NCI-H1694 treated with DMSO at 0.1 percent for 48 hours (cell line): ENCODE data around the gene UBL4A.
"Not testable (repeated sequence)": the region's sequence is repeated elsewhere in the genome, so short reads cannot be mapped to it uniquely, and the experiment has no call there.

Source experiments
- DNase-seq: peaks from one replicate; lab custom pipeline; 2025; lab: John Stamatoyannopoulos, UW

UBL4A gene

GRCh38 chrX:154507673-154508383, 21.4 kb upstream of the UBL4A start:
- no peak for DNase-seq

GRCh38 chrX:154506483-154507332, 20.3 kb upstream of the UBL4A start:
- no peak for DNase-seq

GRCh38 chrX:154505734-154506133, 19.3 kb upstream of the UBL4A start:
- DNase-seq: no peak

GRCh38 chrX:154502989-154503388, 16.6 kb upstream of the UBL4A start:
- no peak for DNase-seq

GRCh38 chrX:154502098-154502497, 15.7 kb upstream of the UBL4A start:
- DNase-seq: no peak

- not testable (repeated sequence) for DNase-seq
These were observed 15.0 kb upstream of the UBL4A start for GRCh38 chrX:154501423-154501822.

GRCh38 chrX:154496591-154497137, 10.2 kb upstream of the UBL4A start:
- not testable (repeated sequence) for DNase-seq

- DNase-seq: no peak
These were observed 9.1 kb upstream of the UBL4A start for GRCh38 chrX:154495472-154495922.

GRCh38 chrX:154494715-154495114, 8.3 kb upstream of the UBL4A start:
- no peak for DNase-seq

GRCh38 chrX:154490414-154491083, 4.1 kb upstream of the UBL4A start, which contains the start of gene SLC10A3:
SLC10A3 (minus strand) TSS chrX:154490629; CDS start chrX:154488940, 1,689 bp downstream.
- DNase-seq: peak; percentile 88

GRCh38 chrX:154490021-154490413, 3.6 kb upstream of the UBL4A start:
- DNase-seq: no peak

- no peak for DNase-seq
These were observed 2.8 kb upstream of the UBL4A start for GRCh38 chrX:154489182-154489581.

- no peak for DNase-seq
These were observed 2.1 kb upstream of the UBL4A start for GRCh38 chrX:154488336-154489075.

- DNase-seq: no peak
These were observed 1.3 kb upstream of the UBL4A start for GRCh38 chrX:154487518-154488290.

- no peak for DNase-seq
These were observed 391 bp downstream of the UBL4A start for GRCh38 chrX:154486052-154486395.

GRCh38 chrX:154485150-154486051, 1.0 kb downstream of the UBL4A start:
- no peak for DNase-seq

GRCh38 chrX:154484255-154485149, 1.9 kb downstream of the UBL4A start:
- DNase-seq: no peak

- DNase-seq: no peak
These were observed 3.1 kb downstream of the UBL4A start for GRCh38 chrX:154483325-154483724.

- DNase-seq: no peak
These were observed 3.6 kb downstream of the UBL4A start for GRCh38 chrX:154482786-154483185.
